ENCODE data around the gene ST6GAL1. TPM values are rescaled to one million over a fixed set of nuclear protein-coding genes. Genes with fewer than 3 reads are reported as not detected.

Gene ST6GAL1
- total RNA-seq, 1 donor from 2014 or later, result 15.8 TPM

- Mint-ChIP-seq H3K4me1 (ENCODE audit: low read depth, unreplicated experiment) (peaks cover 4% of the 10 kb centered on the region), H3K36me3 (ENCODE audit: low read depth, unreplicated experiment) (peaks cover 2% of the 10 kb centered on the region), H3K27me3 (ENCODE audit: low read depth, unreplicated experiment) (no peaks in the 10 kb centered on the region), H3K9me3 (ENCODE audit: unreplicated experiment) (no peaks in the 10 kb centered on the region), H3K27ac (ENCODE audit: unreplicated experiment) (no peak overlapping the region), H3K4me3 (ENCODE audit: unreplicated experiment) (no peak overlapping the region)
- Histone ChIP-seq H2AFZ (ENCODE audit: low read depth, low read length) (no peak overlapping the region), H3K27me3 (ENCODE audit: insufficient read depth, low read length) (no peaks in the 10 kb centered on the region), H3K9ac (ENCODE audit: low read length) (no peak overlapping the region), H3K4me1 (ENCODE audit: insufficient read depth, low read length) (no peaks in the 10 kb centered on the region), H3K4me2 (ENCODE audit: low read length) (no peak overlapping the region), H3K9me3 (ENCODE audit: insufficient read depth, low read depth, low read length) (no peaks in the 10 kb centered on the region), H3K36me3 (ENCODE audit: insufficient read depth, low read length) (no peaks in the 10 kb centered on the region), H3K27ac (ENCODE audit: low read depth, low read length) (no peak overlapping the region), H3K4me3 (ENCODE audit: insufficient read depth, low read depth, low read length) (no peak overlapping the region), H3K79me2 (ENCODE audit: insufficient read depth, low read length) (no peaks in the 10 kb centered on the region), H4K20me1 (ENCODE audit: insufficient read depth, low read length) (no peaks in the 10 kb centered on the region)
- no peak for DNase-seq (ENCODE audit: low read depth)
- FAIRE-seq, result no peak
- TF ChIP-seq CTCF (IDR thresholded peaks at IDR 0.05; ENCODE audit: insufficient read depth, low read depth, low read length) (no peak), EZH2 (IDR thresholded peaks at IDR 0.05; ENCODE audit: insufficient read depth, low read length) (no peak)
These were observed 190.0 kb downstream of the ST6GAL1 start for GRCh38 chr3:187120326-187120725.

- Histone ChIP-seq H3K36me3 (ENCODE audit: insufficient read depth, low read length) (no peaks in the 10 kb centered on the region), H3K4me1 (ENCODE audit: insufficient read depth, low read length) (no peaks in the 10 kb centered on the region), H3K4me2 (ENCODE audit: low read length) (no peak overlapping the region), H3K27ac (ENCODE audit: low read depth, low read length) (peak overlapping the region; percentile 10), H3K9ac (ENCODE audit: low read length) (no peak overlapping the region), H3K4me3 (ENCODE audit: insufficient read depth, low read depth, low read length) (no peak overlapping the region), H4K20me1 (ENCODE audit: insufficient read depth, low read length) (no peaks in the 10 kb centered on the region), H3K27me3 (ENCODE audit: insufficient read depth, low read length) (no peaks in the 10 kb centered on the region), H3K79me2 (ENCODE audit: insufficient read depth, low read length) (no peaks in the 10 kb centered on the region), H3K9me3 (ENCODE audit: insufficient read depth, low read depth, low read length) (no peaks in the 10 kb centered on the region), H2AFZ (ENCODE audit: low read depth, low read length) (no peak overlapping the region)
- no peaks in the 10 kb centered on the region for H3K27me3 Mint-ChIP-seq (ENCODE audit: low read depth, unreplicated experiment)
- no peaks in the 10 kb centered on the region for H3K9me3 Mint-ChIP-seq (ENCODE audit: unreplicated experiment)
- FAIRE-seq, result no peak
- no peak overlapping the region for H3K27ac Mint-ChIP-seq (ENCODE audit: unreplicated experiment)
- TF ChIP-seq CTCF (IDR thresholded peaks at IDR 0.05; ENCODE audit: insufficient read depth, low read depth, low read length), result no peak
- TF ChIP-seq EZH2 (IDR thresholded peaks at IDR 0.05; ENCODE audit: insufficient read depth, low read length), result no peak
- H3K4me3 Mint-ChIP-seq (ENCODE audit: unreplicated experiment), result no peak overlapping the region
- peak; percentile 41 for DNase-seq (ENCODE audit: low read depth)
- peaks cover 4% of the 10 kb centered on the region for H3K4me1 Mint-ChIP-seq (ENCODE audit: low read depth, unreplicated experiment)
- H3K36me3 Mint-ChIP-seq (ENCODE audit: low read depth, unreplicated experiment), result peaks cover 2% of the 10 kb centered on the region
These were observed 191.9 kb downstream of the ST6GAL1 start for GRCh38 chr3:187122261-187122660.

GRCh38 chr3:187125319-187126031 lies 195.1 kb downstream of the ST6GAL1 start:
- no peak overlapping the region for H3K4me3 Mint-ChIP-seq (ENCODE audit: unreplicated experiment)
- Histone ChIP-seq H2AFZ (ENCODE audit: low read depth, low read length) (no peak overlapping the region), H3K27ac (ENCODE audit: low read depth, low read length) (no peak overlapping the region), H4K20me1 (ENCODE audit: insufficient read depth, low read length) (no peaks in the 10 kb centered on the region), H3K4me3 (ENCODE audit: insufficient read depth, low read depth, low read length) (no peak overlapping the region), H3K4me1 (ENCODE audit: insufficient read depth, low read length) (no peaks in the 10 kb centered on the region), H3K79me2 (ENCODE audit: insufficient read depth, low read length) (no peaks in the 10 kb centered on the region), H3K4me2 (ENCODE audit: low read length) (no peak overlapping the region), H3K36me3 (ENCODE audit: insufficient read depth, low read length) (no peaks in the 10 kb centered on the region), H3K27me3 (ENCODE audit: insufficient read depth, low read length) (no peaks in the 10 kb centered on the region), H3K9ac (ENCODE audit: low read length) (no peak overlapping the region), H3K9me3 (ENCODE audit: insufficient read depth, low read depth, low read length) (no peaks in the 10 kb centered on the region)
- DNase-seq (ENCODE audit: low read depth) (no peak), FAIRE-seq (no peak)
- no peak overlapping the region for H3K27ac Mint-ChIP-seq (ENCODE audit: unreplicated experiment)
- peaks cover 4% of the 10 kb centered on the region for H3K4me1 Mint-ChIP-seq (ENCODE audit: low read depth, unreplicated experiment)
- TF ChIP-seq CTCF (IDR thresholded peaks at IDR 0.05; ENCODE audit: insufficient read depth, low read depth, low read length), result no peak
- no peak for TF ChIP-seq EZH2 (IDR thresholded peaks at IDR 0.05; ENCODE audit: insufficient read depth, low read length)
- H3K27me3 Mint-ChIP-seq (ENCODE audit: low read depth, unreplicated experiment), result no peaks in the 10 kb centered on the region
- no peaks in the 10 kb centered on the region for H3K36me3 Mint-ChIP-seq (ENCODE audit: low read depth, unreplicated experiment)
- H3K9me3 Mint-ChIP-seq (ENCODE audit: unreplicated experiment), result no peaks in the 10 kb centered on the region

Data from astrocyte (in vitro differentiated cells and primary cell).